ENCODE measurements around the gene WDR73.

WDR73 gene

DNA sequence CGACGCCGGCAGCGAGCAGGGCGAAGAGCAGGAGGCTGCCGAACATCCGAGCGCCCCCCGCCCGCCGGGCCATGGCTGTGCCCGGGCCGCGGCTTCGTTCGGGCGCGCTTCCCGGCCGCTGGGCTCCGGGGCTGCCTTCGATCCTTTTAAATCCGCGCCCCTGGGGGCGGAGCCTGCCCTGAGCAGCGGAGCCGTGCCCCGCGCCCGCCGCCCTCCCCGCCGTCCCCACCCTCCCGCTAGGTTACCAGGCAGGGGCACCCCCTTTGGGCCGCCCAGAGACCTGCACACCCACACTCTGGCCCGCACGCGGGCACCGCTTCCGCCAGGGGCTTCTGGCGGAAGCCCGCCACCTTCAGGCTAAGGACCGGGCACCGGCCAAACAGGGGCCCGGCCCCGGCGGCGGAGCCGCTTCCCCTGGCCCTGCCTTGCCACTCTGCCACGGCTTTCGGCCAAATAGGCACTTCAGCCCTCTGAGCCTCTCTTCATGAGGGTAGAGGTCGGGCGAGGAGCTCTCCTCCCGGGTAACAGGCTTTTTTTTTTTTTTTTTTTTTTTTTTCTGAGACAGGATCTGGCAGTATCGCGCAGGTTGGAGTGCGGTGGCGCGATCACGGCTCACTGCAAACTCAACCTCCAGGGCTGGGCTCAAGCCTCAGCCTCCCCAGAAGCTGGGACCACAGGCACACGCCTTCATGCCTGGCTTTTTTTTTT lies 4.2 kb upstream of the WDR73 start, which contains the start of gene NMB:
Gene NMB, minus strand, starts transcription at position 120 of the 708 bp plus-strand sequence. Its CDS starts 47 bp downstream, at position 73.
- peak; percentile 56 for DNase-seq (ENCODE audit: low read depth)
- TF ChIP-seq, protein P1, sequence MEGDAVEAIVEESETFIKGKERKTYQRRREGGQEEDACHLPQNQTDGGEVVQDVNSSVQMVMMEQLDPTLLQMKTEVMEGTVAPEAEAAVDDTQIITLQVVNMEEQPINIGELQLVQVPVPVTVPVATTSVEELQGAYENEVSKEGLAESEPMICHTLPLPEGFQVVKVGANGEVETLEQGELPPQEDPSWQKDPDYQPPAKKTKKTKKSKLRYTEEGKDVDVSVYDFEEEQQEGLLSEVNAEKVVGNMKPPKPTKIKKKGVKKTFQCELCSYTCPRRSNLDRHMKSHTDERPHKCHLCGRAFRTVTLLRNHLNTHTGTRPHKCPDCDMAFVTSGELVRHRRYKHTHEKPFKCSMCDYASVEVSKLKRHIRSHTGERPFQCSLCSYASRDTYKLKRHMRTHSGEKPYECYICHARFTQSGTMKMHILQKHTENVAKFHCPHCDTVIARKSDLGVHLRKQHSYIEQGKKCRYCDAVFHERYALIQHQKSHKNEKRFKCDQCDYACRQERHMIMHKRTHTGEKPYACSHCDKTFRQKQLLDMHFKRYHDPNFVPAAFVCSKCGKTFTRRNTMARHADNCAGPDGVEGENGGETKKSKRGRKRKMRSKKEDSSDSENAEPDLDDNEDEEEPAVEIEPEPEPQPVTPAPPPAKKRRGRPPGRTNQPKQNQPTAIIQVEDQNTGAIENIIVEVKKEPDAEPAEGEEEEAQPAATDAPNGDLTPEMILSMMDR (conservative IDR thresholded peaks at IDR 0.05; ENCODE audit: control insufficient read depth, insufficient read depth, low read depth, low read length), result peak; percentile 49
- H3K4me3 ChIP-seq (ENCODE audit: control insufficient read depth, low read depth, low read length), result peak within 1 kb of the TSS; percentile 45

DNA sequence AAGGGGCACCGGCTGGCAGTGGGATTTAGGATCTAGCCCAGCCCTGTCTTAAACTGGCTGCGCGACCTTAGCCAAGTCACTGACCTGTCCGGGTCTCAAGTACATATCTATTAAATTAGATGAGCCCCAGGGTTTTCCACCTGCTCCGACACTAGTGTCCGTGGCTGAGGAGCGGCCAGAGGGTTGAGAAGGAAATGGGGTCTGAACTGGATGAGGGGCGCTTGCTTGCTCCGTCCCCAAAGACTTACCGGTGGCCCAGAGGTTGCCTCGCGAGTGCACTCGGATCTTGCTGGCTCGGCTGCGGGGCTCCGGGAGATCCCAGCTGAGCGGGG lies 3.6 kb upstream of the WDR73 start:
- H3K4me3 ChIP-seq (ENCODE audit: control insufficient read depth, low read depth, low read length), result peak overlapping the region; percentile 45
- DNase-seq (ENCODE audit: low read depth), result no peak
- TF ChIP-seq, protein P1 (conservative IDR thresholded peaks at IDR 0.05; ENCODE audit: control insufficient read depth, insufficient read depth, low read depth, low read length), result no peak

DNA sequence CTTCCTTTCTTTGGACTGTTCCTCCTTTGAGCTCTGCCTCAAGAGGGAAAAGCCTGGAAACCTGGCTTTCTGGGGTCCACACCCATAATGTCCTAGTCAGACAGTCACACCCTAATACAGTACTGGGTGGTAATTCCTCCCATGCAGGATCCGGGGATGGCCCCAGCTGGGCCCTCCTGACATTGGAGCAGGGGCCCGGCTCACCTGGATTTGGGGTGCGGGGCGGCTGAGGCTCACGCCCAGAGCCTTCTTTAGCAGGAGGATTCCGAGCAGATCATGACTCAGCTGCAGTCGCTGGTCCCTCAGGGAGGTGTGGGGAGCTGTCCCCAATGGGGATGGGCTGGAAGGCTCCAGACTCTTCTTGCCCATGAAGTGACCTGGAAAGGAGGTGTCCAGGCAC lies 2.9 kb upstream of the WDR73 start:
- no peak overlapping the region for H3K4me3 ChIP-seq (ENCODE audit: control insufficient read depth, low read depth, low read length)
- no peak for DNase-seq (ENCODE audit: low read depth)

DNA sequence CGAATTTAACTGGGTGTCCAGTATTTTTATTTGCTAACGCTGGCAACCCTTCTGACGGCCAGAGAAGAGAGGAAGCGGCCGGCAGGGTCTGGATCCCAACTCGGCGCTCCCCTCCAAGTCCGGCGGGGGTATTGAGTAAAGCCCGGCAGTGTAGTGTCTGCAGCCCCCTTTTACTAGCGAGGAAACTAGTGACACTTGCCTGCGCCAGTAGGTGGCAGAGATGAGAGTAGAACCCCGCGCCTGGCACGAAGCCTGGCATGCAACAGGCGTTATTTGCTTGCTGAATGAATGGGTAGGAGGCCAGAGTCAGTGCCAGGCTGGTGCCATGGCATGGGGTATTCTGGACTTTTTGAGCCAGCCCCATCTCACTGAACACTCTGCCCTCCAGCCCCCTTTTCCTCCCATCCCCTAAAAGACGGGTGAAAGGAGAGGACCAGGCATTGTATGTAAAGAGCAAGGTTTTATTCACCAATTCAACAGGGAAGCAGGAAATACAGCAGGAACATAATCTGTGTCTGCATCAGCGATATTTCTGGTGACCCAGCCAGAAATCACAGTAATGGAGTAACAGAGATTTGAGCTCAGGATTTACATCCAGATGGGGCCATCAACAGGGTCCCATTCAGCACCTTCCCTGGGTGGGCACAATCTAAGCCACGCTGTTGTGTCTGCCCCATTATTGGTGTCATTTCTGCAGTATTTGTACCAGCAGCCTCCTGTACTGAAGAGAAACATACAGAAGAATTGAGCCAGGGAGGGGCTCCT lies 788 bp upstream of the WDR73 start:
- TF ChIP-seq, protein P1 (conservative IDR thresholded peaks at IDR 0.05; ENCODE audit: control insufficient read depth, insufficient read depth, low read depth, low read length), result peak; percentile 69
- peak; percentile 81 for DNase-seq (ENCODE audit: low read depth)
- peak overlapping the region; percentile 95 for H3K4me3 ChIP-seq (ENCODE audit: control insufficient read depth, low read depth, low read length)

More for the DNA sequence above, 2.9 kb upstream of the WDR73 start:
- TF ChIP-seq, protein P1 (conservative IDR thresholded peaks at IDR 0.05; ENCODE audit: control insufficient read depth, insufficient read depth, low read depth, low read length), result no peak

DNA sequence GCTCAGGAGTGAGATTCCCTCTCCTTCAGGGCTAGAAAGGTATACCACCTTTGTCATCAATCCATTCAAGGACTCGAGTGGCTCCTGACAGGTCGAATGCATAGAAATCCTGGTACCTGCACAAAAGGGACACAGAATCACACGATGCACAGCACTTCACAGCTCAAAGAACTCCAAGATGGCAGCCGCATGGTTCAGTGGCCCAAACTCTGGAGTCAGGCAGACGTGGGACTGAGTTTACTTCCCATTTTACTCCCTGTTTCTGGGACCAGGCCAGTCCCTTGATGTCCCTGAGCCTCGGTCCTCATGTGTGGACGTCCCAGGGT lies 536 bp downstream of the WDR73 start:
- H3K4me3 ChIP-seq (ENCODE audit: control insufficient read depth, low read depth, low read length), result peak overlapping the region; percentile 95
- TF ChIP-seq, protein P1 (conservative IDR thresholded peaks at IDR 0.05; ENCODE audit: control insufficient read depth, insufficient read depth, low read depth, low read length), result no peak
- DNase-seq (ENCODE audit: low read depth), result no peak

DNA sequence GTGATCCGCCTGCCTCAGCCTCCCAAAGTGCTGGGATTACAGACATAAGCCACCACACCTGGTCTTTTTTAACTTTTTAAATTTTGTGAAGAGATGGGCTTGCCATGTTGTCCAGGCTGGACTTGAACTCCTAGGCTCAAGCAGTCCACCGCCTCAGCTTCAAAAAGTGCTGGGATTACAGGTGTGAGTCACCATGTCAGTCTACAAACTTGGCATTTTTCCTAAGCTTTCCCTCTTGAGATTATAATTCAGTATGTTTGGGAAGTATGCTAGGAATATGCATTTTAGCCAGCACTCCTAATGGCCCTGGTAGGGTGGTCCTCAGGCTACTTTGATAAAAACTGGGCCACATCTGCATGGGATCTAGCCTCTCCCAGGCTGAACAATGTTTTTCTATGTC lies 4.4 kb downstream of the WDR73 start:
- peak; percentile 57 for DNase-seq (ENCODE audit: low read depth)
- H3K4me3 ChIP-seq (ENCODE audit: control insufficient read depth, low read depth, low read length), result no peak overlapping the region
- TF ChIP-seq, protein P1 (conservative IDR thresholded peaks at IDR 0.05; ENCODE audit: control insufficient read depth, insufficient read depth, low read depth, low read length), result no peak

Data from fibroblast of mammary gland (primary cell).